GM12878 (cell line): ENCODE results near the gene PPHLN1. TPM values are rescaled to one million over a fixed set of nuclear protein-coding genes. Genes with fewer than 3 reads are reported as not detected.

Source experiments
- ATAC-seq: fragments of 200-7000 bp; cut with Tn5 transposase; 3 replicates; pipeline ENCODE4 v1.9.1; 2020; ENCODE audit warnings: mild to moderate bottlenecking, moderate library complexity
- BruUV-seq: library from RNA; stranded (reverse); fragments of 400-500 nt; replicated peaks from 2 replicates; lab custom pipeline; 2021; lab: Mats Ljungman, UMichigan
- CTCF ChIA-PET: fragments of 300-600 bp; sonication (Branson Sonifier 250); formaldehyde crosslinking; extraction: SDS; loops from one replicate; lab custom pipeline; 2021; ENCODE audit warnings: inconsistent platforms; lab: Yijun Ruan, JAX
- POLR2A ChIA-PET: fragments of 350-600 bp; formaldehyde crosslinking; extraction: SDS; loops from one replicate; lab custom pipeline; 2021; ENCODE audit warnings: inconsistent platforms; lab: Charles Lee
- RAD21 ChIA-PET: fragments of 300-600 bp; sonication (Branson Sonifier 250); formaldehyde crosslinking; loops from one replicate; lab custom pipeline; 2023; ENCODE audit warnings: antibody characterized with exemption; ENCODE audit not compliant: unreplicated experiment; lab: Charles Lee
- SMC1A ChIA-PET: fragments of 300-600 bp; sonication (Branson Sonifier 250); formaldehyde crosslinking; loops from one replicate; lab custom pipeline; 2023; ENCODE audit not compliant: unreplicated experiment, uncharacterized antibody; lab: Charles Lee
- DNase-seq: peaks from one replicate; pipeline ENCODE4 v3.0.0-alpha.2; 2011; ENCODE audit warnings: low read depth, low spot score
- FAIRE-seq: peaks from 3 replicates; lab custom pipeline; 2011; peaks lifted over from hg19 to GRCh38; lab: Jason Lieb, UNC
- H2AFZ ChIP-seq: 2 replicates; pipeline ENCODE4 v1.6.0; 2011; ENCODE audit warnings: low read depth, low read length, control low read depth; ENCODE audit not compliant: control insufficient read depth
- H3K27ac ChIP-seq: 2 replicates; pipeline ENCODE4 v1.5.1; 2011; ENCODE audit warnings: control low read depth; ENCODE audit not compliant: control insufficient read depth, insufficient read depth
- H3K27me3 ChIP-seq, 2 experiments: replicated peaks in 1 of 2; 2 replicates each; pipeline versions ENCODE4 v1.6.0 to v1.6.1; 2011; ENCODE audit warnings: low read length in 1 of 2; ENCODE audit not compliant: control insufficient read depth in 2 of 2, insufficient read depth in 2 of 2
- H3K36me3 ChIP-seq, 2 experiments: 2 replicates each; pipeline ENCODE4 v1.5.1; 2011; ENCODE audit warnings: low read length in 1 of 2; ENCODE audit not compliant: control insufficient read depth in 2 of 2, insufficient read depth in 2 of 2
- H3K4me1 ChIP-seq: 2 replicates; pipeline ENCODE4 v1.6.1; 2011; ENCODE audit warnings: mild to moderate bottlenecking, low read length, moderate library complexity, mixed read lengths; ENCODE audit not compliant: control insufficient read depth, insufficient read depth
- H3K4me2 ChIP-seq: 2 replicates; pipeline ENCODE4 v1.6.0; 2011; ENCODE audit warnings: control low read depth; ENCODE audit not compliant: control insufficient read depth, insufficient read depth
- H3K4me3 ChIP-seq: fragments of 200-600 bp; sonication (generic); 2 replicates; pipeline ENCODE4 v1.5.1; 2016
- H3K79me2 ChIP-seq: 2 replicates; pipeline ENCODE4 v1.6.0; 2011; ENCODE audit warnings: low read length; ENCODE audit not compliant: control insufficient read depth, insufficient read depth
- H3K9ac ChIP-seq: 2 replicates; pipeline ENCODE4 v1.8.0; 2011; ENCODE audit warnings: low read length, control low read depth, mixed read lengths; ENCODE audit not compliant: control insufficient read depth, insufficient read depth
- H3K9me3 ChIP-seq: replicated peaks from 3 replicates; pipeline ENCODE4 v1.5.1; 2011; ENCODE audit warnings: mild to moderate bottlenecking, low read length; ENCODE audit not compliant: control insufficient read depth, insufficient read depth
- H4K20me1 ChIP-seq: 2 replicates; pipeline ENCODE4 v1.6.0; 2011; ENCODE audit not compliant: control insufficient read depth, insufficient read depth
- ATF3 ChIP-seq: IDR thresholded peaks from 2 replicates; pipeline ENCODE4 v1.6.1; 2011; ENCODE audit warnings: low read depth, mild to moderate bottlenecking, low read length, moderate library complexity, borderline replicate concordance; ENCODE audit errors: extremely low read depth
- JUNB ChIP-seq: IDR thresholded peaks from 2 replicates; pipeline ENCODE4 v1.6.1; 2016; ENCODE audit warnings: antibody characterized with exemption, mild to moderate bottlenecking
- MTA2 ChIP-seq: fragments of 450-650 bp; IDR thresholded peaks from 2 replicates; pipeline ENCODE4 v1.6.1; 2016; ENCODE audit warnings: low read depth, mild to moderate bottlenecking, moderate library complexity
- NFXL1 ChIP-seq: fragments of 450-650 bp; IDR thresholded peaks from 2 replicates; pipeline ENCODE4 v1.6.1; 2017; ENCODE audit warnings: antibody characterized with exemption, mild to moderate bottlenecking, borderline replicate concordance
- NKRF ChIP-seq: fragments of 450-650 bp; conservative IDR thresholded peaks from 2 replicates; pipeline ENCODE4 v1.6.1; 2017; ENCODE audit warnings: mild to moderate bottlenecking, moderate library complexity
- NR2C2 ChIP-seq: IDR thresholded peaks from 2 replicates; pipeline ENCODE4 v1.6.1; 2011; ENCODE audit warnings: borderline replicate concordance, low read depth; ENCODE audit not compliant: control insufficient read depth, insufficient read length
- SMARCA5 ChIP-seq: fragments of 450-650 bp; IDR thresholded peaks from 2 replicates; pipeline ENCODE4 v1.6.1; 2017; ENCODE audit warnings: mild to moderate bottlenecking
- ZNF687 ChIP-seq: fragments of 450-650 bp; IDR thresholded peaks from 2 replicates; pipeline ENCODE4 v1.6.1; 2017; ENCODE audit warnings: mild to moderate bottlenecking, moderate library complexity
- in situ Hi-C: fragments of 300-500 bp; cut with MboI; formaldehyde crosslinking; loops from 9 replicates; pipeline ENCODE4 v1.14.3; 2018; ENCODE audit warnings: mixed read lengths
- intact Hi-C: fragments of 100-400 bp; cut with micrococcal nuclease; formaldehyde crosslinking; loops from one replicate; pipeline ENCODE4 v1.14.2; 2022; ENCODE audit not compliant: unreplicated experiment
- polyA plus RNA-seq, 11 experiments: library from polyadenylated mRNA; depleted of rRNA in 4 of 11; unstranded in 6 of 11; stranded (reverse) in 5 of 11; fragments of >200 nt; fragmentation: Nextera tagmentation in 4 of 11; fragmentation: Illumina TruSeq in 1 of 11; extraction: Ambion mirVana in 4 of 11; extraction: Trizol in 1 of 11; gene quantifications; 1 replicate in 1 of 11; 2 replicates in 10 of 11; pipeline versions ENCODE4 v1.2.1 to v1.2.3, GENCODE V29; 2011 to 2016; ENCODE audit warnings: inconsistent platforms in 2 of 11, missing spikeins in 2 of 11, low read depth in 1 of 11
- total RNA-seq, 4 experiments: library from RNA; depleted of rRNA in 3 of 4; stranded (reverse); fragments of >200 nt in 3 of 4; fragmentation: Illumina TruSeq in 1 of 4; extraction: Trizol in 1 of 4; gene quantifications; 2 replicates each; pipeline versions ENCODE4 v1.2.1 to v1.2.3, GENCODE V29; 2013 to 2021
- TF ChIP-seq, protein P1 (sequence below): IDR thresholded peaks from 2 replicates; pipeline ENCODE4 v1.6.1; 2011; ENCODE audit warnings: borderline replicate concordance, low read depth, mild to moderate bottlenecking, moderate library complexity, low read length; ENCODE audit not compliant: insufficient read depth, poor library complexity, severe bottlenecking

PPHLN1 gene
- total and polyA plus RNA-seq, 10 of the 15 experiments (the other 5 are each of a cell fraction or from before 2014, with no cell fraction given): 73.6 to 117 (median 92.1) TPM

GRCh38 chr12:42320796-42321195 is 5.2 kb upstream of the PPHLN1 start:
- H2AFZ ChIP-seq: no peak overlapping the region
- CTCF ChIA-PET: no interaction called here
- FAIRE-seq: no peak
- SMC1A ChIA-PET: no interaction called here
- intact Hi-C loops: no loop called here
- no TSS peak for BruUV-seq
- H3K79me2 ChIP-seq: peaks cover 13% of the 10 kb centered on the region
- POLR2A ChIA-PET: no interaction called here
- no peaks in the 10 kb centered on the region for H3K9me3 ChIP-seq
- H3K4me1 ChIP-seq: peaks cover 4% of the 10 kb centered on the region
- no peak for DNase-seq
- no peaks in the 10 kb centered on the region for H4K20me1 ChIP-seq
- ATAC-seq: no peak
- H3K36me3 ChIP-seq: no peaks in the 10 kb centered on the region
- H3K27ac ChIP-seq: no peak overlapping the region
- no peak overlapping the region for H3K4me3 ChIP-seq
- H3K4me2 ChIP-seq: no peak overlapping the region
- RAD21 ChIA-PET: no interaction called here
- no peak overlapping the region for H3K9ac ChIP-seq
- no peak for TF ChIP-seq JUNB
- in situ Hi-C loops: no loop called here
- H3K27me3 ChIP-seq: no peaks in the 10 kb centered on the region

DNA sequence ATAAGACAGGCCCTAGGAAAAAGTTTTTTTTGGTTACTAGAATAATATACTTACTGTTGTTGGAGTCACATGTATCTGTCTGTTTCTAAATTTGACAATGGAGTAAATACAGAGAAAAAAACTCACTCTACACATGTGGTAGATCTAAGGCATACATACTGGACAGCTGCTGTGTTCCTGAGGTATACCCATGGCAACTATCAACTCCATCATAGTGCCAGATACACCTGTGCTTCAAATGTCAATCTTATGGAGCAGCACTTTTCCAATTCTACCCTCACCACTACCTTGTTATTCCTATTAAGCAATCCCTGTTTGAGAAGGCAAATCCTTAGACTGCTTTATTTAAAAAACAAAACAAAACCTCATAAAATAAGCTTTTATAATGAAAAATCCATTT is 3.4 kb upstream of the PPHLN1 start:
- SMC1A ChIA-PET: no interaction called here
- Histone ChIP-seq H2AFZ (no peak overlapping the region), H3K36me3 (no peaks in the 10 kb centered on the region), H3K27ac (no peak overlapping the region), H3K9me3 (no peaks in the 10 kb centered on the region), H3K27me3 (no peaks in the 10 kb centered on the region), H3K4me3 (no peak overlapping the region), H4K20me1 (no peaks in the 10 kb centered on the region), H3K4me1 (peaks cover 5% of the 10 kb centered on the region), H3K4me2 (no peak overlapping the region), H3K9ac (no peak overlapping the region), H3K79me2 (peaks cover 31% of the 10 kb centered on the region)
- in situ Hi-C loops: no loop called here
- no TSS peak for BruUV-seq
- CTCF ChIA-PET: interaction anchor here (1.0 to 2.1 kb wide), 3 partner anchors 9 to 83 kb away, joined by 3 to 6 read pairs (median 6); no protein-coding TSS in a partner anchor
- DNase-seq: no peak
- RAD21 ChIA-PET: interaction anchor here (0.9 to 1.0 kb wide), 3 partner anchors 9 to 196 kb away, joined by 3 read pairs; no protein-coding TSS in a partner anchor
- FAIRE-seq: peak; percentile 13
- intact Hi-C loops: loop anchor here (2.0 kb wide), 1 partner anchor 14 kb away; no protein-coding TSS in a partner anchor
- ATAC-seq: no peak
- POLR2A ChIA-PET: interaction anchor here (0.6 kb wide), 1 partner anchor 136 kb away, joined by 5 read pairs; no protein-coding TSS in a partner anchor
- no peak for TF ChIP-seq ZNF687
- no peak for TF ChIP-seq SMARCA5
- TF ChIP-seq, protein P1, sequence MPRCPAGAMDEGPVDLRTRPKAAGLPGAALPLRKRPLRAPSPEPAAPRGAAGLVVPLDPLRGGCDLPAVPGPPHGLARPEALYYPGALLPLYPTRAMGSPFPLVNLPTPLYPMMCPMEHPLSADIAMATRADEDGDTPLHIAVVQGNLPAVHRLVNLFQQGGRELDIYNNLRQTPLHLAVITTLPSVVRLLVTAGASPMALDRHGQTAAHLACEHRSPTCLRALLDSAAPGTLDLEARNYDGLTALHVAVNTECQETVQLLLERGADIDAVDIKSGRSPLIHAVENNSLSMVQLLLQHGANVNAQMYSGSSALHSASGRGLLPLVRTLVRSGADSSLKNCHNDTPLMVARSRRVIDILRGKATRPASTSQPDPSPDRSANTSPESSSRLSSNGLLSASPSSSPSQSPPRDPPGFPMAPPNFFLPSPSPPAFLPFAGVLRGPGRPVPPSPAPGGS: no peak
- TF ChIP-seq MTA2: no peak
- no peak for TF ChIP-seq NR2C2
- TF ChIP-seq ATF3: no peak
- no peak for TF ChIP-seq NFXL1
- no peak for TF ChIP-seq NKRF
